Trophoblast cell (in vitro differentiated cells and primary cell): ENCODE measurements around the gene PRIM2.
"Not testable (repeated sequence)": the region's sequence is repeated elsewhere in the genome, so short reads cannot be mapped to it uniquely, and the experiment has no call there.

Source experiments
- DNase-seq, 2 donors: peaks; one replicate each; pipeline ENCODE4 v3.0.0-alpha.2; 2016
- H2AFZ ChIP-seq: 2 replicates; pipeline ENCODE4 v1.6.1; 2013; ENCODE audit warnings: low read length, moderate library complexity, mild to moderate bottlenecking; ENCODE audit not compliant: insufficient read depth, poor library complexity
- H2AK5ac ChIP-seq: 2 replicates; pipeline ENCODE4 v1.6.1; 2013; ENCODE audit warnings: mild to moderate bottlenecking, low read length
- H2BK120ac ChIP-seq: 2 replicates; pipeline ENCODE4 v1.6.1; 2013; ENCODE audit warnings: low read length, mild to moderate bottlenecking, moderate library complexity; ENCODE audit not compliant: insufficient read depth, poor library complexity
- H2BK12ac ChIP-seq: 2 replicates; pipeline ENCODE4 v1.6.1; 2013; ENCODE audit warnings: mild to moderate bottlenecking, low read length, moderate library complexity
- H2BK5ac ChIP-seq: 2 replicates; pipeline ENCODE4 v1.6.1; 2013; ENCODE audit warnings: low read length, low read depth, moderate library complexity, mild to moderate bottlenecking; ENCODE audit not compliant: poor library complexity
- H3K14ac ChIP-seq: 2 replicates; pipeline ENCODE4 v1.6.1; 2013; ENCODE audit warnings: mild to moderate bottlenecking, low read length
- H3K18ac ChIP-seq: 2 replicates; pipeline ENCODE4 v1.6.1; 2013; ENCODE audit warnings: mild to moderate bottlenecking, low read length
- H3K23ac ChIP-seq: 2 replicates; pipeline ENCODE4 v1.6.1; 2013; ENCODE audit warnings: low read length
- H3K27ac ChIP-seq: 2 replicates; pipeline ENCODE4 v1.5.1; 2013; ENCODE audit warnings: low read depth, mild to moderate bottlenecking, inconsistent platforms, low read length, moderate library complexity
- H3K27me3 ChIP-seq: 2 replicates; pipeline ENCODE4 v1.6.1; 2013; ENCODE audit warnings: inconsistent platforms, mild to moderate bottlenecking, low read length, moderate library complexity; ENCODE audit not compliant: insufficient read depth
- H3K36me3 ChIP-seq, 2 experiments: 1 replicate in 1 of 2; 2 replicates in 1 of 2; pipeline ENCODE4 v1.6.1; 2013; ENCODE audit warnings: low read length in 2 of 2, mild to moderate bottlenecking in 2 of 2, moderate library complexity in 1 of 2; ENCODE audit not compliant: insufficient read depth in 2 of 2, control insufficient read depth in 1 of 2
- H3K4ac ChIP-seq: 2 replicates; pipeline ENCODE4 v1.6.1; 2013; ENCODE audit warnings: low read depth, mild to moderate bottlenecking, low read length, moderate library complexity
- H3K4me1 ChIP-seq, 2 experiments: 1 replicate in 1 of 2; 2 replicates in 1 of 2; pipeline ENCODE4 v1.6.1; 2013; ENCODE audit warnings: low read length in 2 of 2, mild to moderate bottlenecking in 2 of 2, moderate library complexity in 1 of 2; ENCODE audit not compliant: insufficient read depth in 2 of 2, control insufficient read depth in 1 of 2
- H3K4me2 ChIP-seq: 2 replicates; pipeline ENCODE4 v1.6.1; 2013; ENCODE audit warnings: inconsistent platforms, mild to moderate bottlenecking, low read length, moderate library complexity
- H3K4me3 ChIP-seq: 2 replicates; pipeline ENCODE4 v1.5.1; 2013; ENCODE audit warnings: mild to moderate bottlenecking, low read depth, low read length, inconsistent platforms
- H3K79me1 ChIP-seq: one replicate; pipeline ENCODE4 v1.6.1; 2013; ENCODE audit warnings: low read length
- H3K79me2 ChIP-seq: 2 replicates; pipeline ENCODE4 v1.6.1; 2013; ENCODE audit warnings: low read length, mild to moderate bottlenecking; ENCODE audit not compliant: control insufficient read depth, insufficient read depth, poor library complexity
- H3K9ac ChIP-seq: 2 replicates; pipeline ENCODE4 v1.6.1; 2013; ENCODE audit warnings: mild to moderate bottlenecking, low read length
- H3K9me3 ChIP-seq: 2 replicates; pipeline ENCODE4 v1.6.1; 2013; ENCODE audit warnings: low read depth, mild to moderate bottlenecking, control low read depth, inconsistent platforms, low read length; ENCODE audit not compliant: insufficient read depth
- H4K12ac ChIP-seq: 2 replicates; pipeline ENCODE4 v1.6.1; 2013; ENCODE audit warnings: low read depth, mild to moderate bottlenecking, low read length, moderate library complexity
- H4K8ac ChIP-seq: 2 replicates; pipeline ENCODE4 v1.6.1; 2013; ENCODE audit warnings: low read depth, mild to moderate bottlenecking, low read length, moderate library complexity
- H4K91ac ChIP-seq: one replicate; pipeline ENCODE4 v1.6.1; 2013; ENCODE audit warnings: low read depth, mild to moderate bottlenecking, low read length, moderate library complexity
- WGBS: extraction: QIAGEN DNeasy Blood & Tissue Kit; methylation state at CpG from one replicate; pipeline ENCODE4 v1.1.7; 2013; ENCODE audit warnings: missing lambda C conversion rate; ENCODE audit not compliant: insufficient read length, insufficient coverage; ENCODE audit errors: extremely low coverage; 5-methylcytosine and 5-hydroxymethylcytosine counted together

The PRIM2 gene

DNA sequence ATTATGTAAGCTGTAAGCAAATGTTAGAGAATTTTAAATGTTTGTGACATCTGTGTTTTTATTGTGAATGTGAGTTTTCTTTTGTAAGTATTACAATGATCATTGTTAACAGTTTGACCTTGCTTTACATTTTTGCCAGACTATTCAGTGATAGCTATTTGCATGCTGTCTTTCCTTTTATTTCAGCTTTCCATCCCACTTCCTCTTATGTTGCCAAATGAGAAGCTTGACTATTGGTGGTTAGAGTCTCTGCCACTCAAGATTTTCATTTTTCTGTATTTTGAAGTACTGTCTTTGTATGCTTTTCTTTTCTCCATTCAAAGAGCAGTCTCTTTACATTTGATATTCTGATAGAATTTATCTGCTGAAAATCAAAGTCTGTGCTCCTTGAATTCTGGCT lies 104.1 kb downstream of the PRIM2 start:
- Histone ChIP-seq H3K27me3 (no peaks in the 10 kb centered on the region), H3K4me1 (peaks cover 0 to 2% of the 10 kb centered on the region in 2 experiments), H3K79me1 (no peaks in the 10 kb centered on the region), H2AFZ (no peak overlapping the region), H2BK120ac (no peak overlapping the region), H3K27ac (no peak overlapping the region), H4K8ac (no peak overlapping the region), H2BK5ac (no peak overlapping the region), H3K14ac (no peak overlapping the region), H3K23ac (no peak overlapping the region), H3K4me3 (no peak overlapping the region), H2AK5ac (no peak overlapping the region), H3K4me2 (no peak overlapping the region), H3K4ac (no peak overlapping the region), H3K9me3 (no peaks in the 10 kb centered on the region), H3K36me3 (no peaks in the 10 kb centered on the region), H3K9ac (no peak overlapping the region), H4K12ac (no peak overlapping the region), H4K91ac (no peak overlapping the region), H3K18ac (no peak overlapping the region), H2BK12ac (no peak overlapping the region), H3K79me2 (no peaks in the 10 kb centered on the region)
- DNase-seq: no peak

DNA sequence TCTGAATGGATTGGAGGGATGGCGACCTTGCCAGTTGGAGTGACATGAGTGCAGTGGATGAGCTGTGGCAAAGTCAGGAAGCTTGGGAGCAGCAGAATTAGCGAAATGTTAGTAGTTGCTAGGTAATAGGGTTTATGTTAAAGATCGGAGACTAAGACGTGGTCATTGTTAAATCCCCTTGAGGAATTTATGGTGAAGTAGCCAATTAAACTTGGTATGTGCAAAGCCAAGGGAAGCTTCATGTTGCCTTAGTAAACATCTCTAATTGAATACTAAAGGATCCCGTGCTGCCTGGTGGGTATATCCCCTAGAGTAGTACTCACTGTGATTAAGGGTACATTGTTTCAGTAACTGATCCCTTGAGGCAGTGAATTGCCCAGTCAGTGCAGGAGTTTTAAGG lies 106.0 kb downstream of the PRIM2 start:
- Histone ChIP-seq H2BK12ac (no peak overlapping the region), H3K9ac (no peak overlapping the region), H2AFZ (no peak overlapping the region)

DNA sequence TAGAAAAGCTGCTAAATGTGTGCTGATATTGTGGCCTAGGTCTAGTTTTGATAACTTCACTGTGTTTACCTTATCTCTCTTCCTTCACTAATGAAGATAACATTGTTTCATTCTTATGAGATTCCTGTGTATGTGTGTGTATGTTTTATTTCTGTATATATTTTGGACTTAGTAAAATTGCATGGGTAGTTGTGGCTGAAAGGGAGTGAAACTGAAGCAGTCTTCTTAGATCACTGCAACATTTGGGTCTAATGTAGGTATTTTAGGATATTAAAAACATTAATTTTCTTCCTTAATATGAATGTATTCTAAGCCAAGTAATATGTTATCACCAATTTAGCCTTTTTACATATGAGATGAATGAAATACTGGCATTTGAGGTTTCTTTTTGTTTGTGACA lies 114.3 kb downstream of the PRIM2 start:
- not testable (repeated sequence) for H3K4me3 ChIP-seq, H4K12ac ChIP-seq, H2BK120ac ChIP-seq, H3K18ac ChIP-seq, H3K27me3 ChIP-seq, DNase-seq, H3K23ac ChIP-seq, H3K4me2 ChIP-seq, H3K4ac ChIP-seq, H4K91ac ChIP-seq, H3K27ac ChIP-seq, H4K8ac ChIP-seq, H3K9me3 ChIP-seq, H3K9ac ChIP-seq, H3K14ac ChIP-seq, H2BK12ac ChIP-seq, H3K79me1 ChIP-seq, H2AFZ ChIP-seq, H2BK5ac ChIP-seq, H3K4me1 ChIP-seq, H2AK5ac ChIP-seq, H3K36me3 ChIP-seq, H3K79me2 ChIP-seq

More for the DNA sequence above, 106.0 kb downstream of the PRIM2 start:
- no peak overlapping the region for H4K12ac ChIP-seq
- no peak overlapping the region for H3K4me3 ChIP-seq
- H3K27ac ChIP-seq: no peak overlapping the region
- WGBS: no CpG with 5 or more reads among the region's 5 CpGs
- H3K4me2 ChIP-seq: no peak overlapping the region
- no peak overlapping the region for H3K4ac ChIP-seq
- no peak overlapping the region for H3K18ac ChIP-seq
- peaks cover 0 to 2% of the 10 kb centered on the region in 2 experiments for H3K4me1 ChIP-seq
- no peak overlapping the region for H3K23ac ChIP-seq
- no peak overlapping the region for H2BK5ac ChIP-seq
- no peak overlapping the region for H3K14ac ChIP-seq
- no peak overlapping the region for H4K91ac ChIP-seq
- no peaks in the 10 kb centered on the region for H3K9me3 ChIP-seq
- H3K79me2 ChIP-seq: no peaks in the 10 kb centered on the region
- H3K27me3 ChIP-seq: no peaks in the 10 kb centered on the region
- DNase-seq: no peak
- no peaks in the 10 kb centered on the region for H3K36me3 ChIP-seq
- H2BK120ac ChIP-seq: no peak overlapping the region
- H4K8ac ChIP-seq: no peak overlapping the region
- no peaks in the 10 kb centered on the region for H3K79me1 ChIP-seq
- H2AK5ac ChIP-seq: no peak overlapping the region

DNA sequence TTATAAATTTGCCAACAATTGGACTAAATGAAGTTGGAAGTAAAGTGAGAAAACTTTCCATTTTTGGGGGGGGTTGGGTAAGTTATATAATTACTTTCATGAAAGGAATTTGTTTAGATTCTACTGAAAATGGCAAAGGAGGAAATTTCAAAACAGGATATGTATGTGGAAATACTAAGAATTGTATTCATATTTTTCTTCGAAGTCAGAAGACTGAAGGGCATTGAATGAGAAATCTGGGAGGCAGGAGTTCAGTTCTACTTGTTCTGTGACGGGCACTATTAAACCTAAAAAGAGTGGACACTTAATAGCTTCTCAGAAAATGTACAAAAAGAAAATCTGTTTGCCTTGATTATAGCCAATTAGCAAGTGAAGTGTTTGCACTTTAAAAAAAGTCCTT lies 114.7 kb downstream of the PRIM2 start:
- Histone ChIP-seq H3K27me3 (no peaks in the 10 kb centered on the region), H4K8ac (no peak overlapping the region), H3K4ac (no peak overlapping the region)

More for the DNA sequence above, 114.7 kb downstream of the PRIM2 start:
- H3K14ac ChIP-seq: no peak overlapping the region
- H2BK12ac ChIP-seq: no peak overlapping the region
- WGBS: no CpG with 5 or more reads among the region's 2 CpGs
- H3K4me3 ChIP-seq: no peak overlapping the region
- H3K4me2 ChIP-seq: no peak overlapping the region
- H2AFZ ChIP-seq: no peak overlapping the region
- no peak overlapping the region for H3K9ac ChIP-seq
- H4K91ac ChIP-seq: no peak overlapping the region
- no peak overlapping the region for H2BK5ac ChIP-seq
- H3K4me1 ChIP-seq: no peaks in the 10 kb centered on the region
- no peak overlapping the region for H2BK120ac ChIP-seq
- no peak overlapping the region for H3K23ac ChIP-seq
- H3K79me2 ChIP-seq: no peaks in the 10 kb centered on the region
- H3K36me3 ChIP-seq: no peaks in the 10 kb centered on the region
- no peak overlapping the region for H3K27ac ChIP-seq
- H3K9me3 ChIP-seq: no peaks in the 10 kb centered on the region
- H2AK5ac ChIP-seq: no peak overlapping the region
- DNase-seq: peak in 1 of 2 donors; percentile 71
- H3K79me1 ChIP-seq: no peaks in the 10 kb centered on the region
- H3K18ac ChIP-seq: no peak overlapping the region
- no peak overlapping the region for H4K12ac ChIP-seq
